Measurements from ENCODE around the gene ADSL.

ADSL gene

DNA sequence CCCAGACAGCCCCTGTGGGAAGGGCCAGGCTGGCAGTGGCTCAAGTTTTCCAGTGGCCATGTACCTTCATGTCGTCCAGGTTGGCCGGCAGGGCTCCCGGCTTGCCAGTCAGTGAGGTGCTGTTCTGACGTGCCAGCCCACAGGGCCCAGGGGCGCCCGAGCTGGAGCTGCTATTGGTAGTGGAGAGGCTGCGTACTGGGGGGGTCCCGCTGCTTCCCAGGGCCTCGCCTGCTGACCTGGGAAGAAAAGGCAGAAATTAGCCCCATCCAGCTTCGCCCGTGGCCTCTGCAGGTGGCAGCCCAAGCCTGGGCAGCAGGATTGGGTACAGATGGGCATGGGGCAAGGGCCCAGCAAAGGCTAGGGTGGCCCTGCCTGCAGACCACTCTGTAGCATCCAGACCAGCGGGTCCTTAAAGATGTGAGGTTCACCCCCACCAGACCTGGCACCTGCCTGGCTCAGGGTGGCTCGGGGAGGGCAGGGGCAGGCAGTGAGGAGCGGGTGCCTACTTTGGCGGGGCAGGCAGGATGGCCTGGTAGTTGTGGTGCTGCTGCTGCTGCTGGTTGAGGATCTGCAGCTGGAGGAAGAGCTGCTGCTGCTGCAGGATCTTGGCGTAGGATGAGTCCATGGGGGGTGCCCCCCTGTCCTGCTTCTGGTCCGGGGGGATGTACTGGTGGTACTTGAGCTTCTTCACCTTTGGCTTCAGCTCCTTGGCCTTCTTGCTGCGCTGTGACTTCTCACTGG lies 74.2 kb downstream of the ADSL start:
- peaks cover 55% of the 10 kb centered on the region for H3K36me3 ChIP-seq (replicated peaks; ENCODE audit: low read depth, low read length)
- no peaks in the 10 kb centered on the region for H3K9me3 ChIP-seq (ENCODE audit: insufficient read depth, low read length)
- H3K9ac ChIP-seq (ENCODE audit: low read length), result no peak overlapping the region
- no peak overlapping the region for H3K4me3 ChIP-seq (ENCODE audit: low read length)
- no peak overlapping the region for H3K27ac ChIP-seq (ENCODE audit: low read length)
- no peak overlapping the region for H2AFZ ChIP-seq (ENCODE audit: low read depth, low read length)
- peaks cover 3% of the 10 kb centered on the region; the same call in 1 of the 2 replicates for H4K20me1 ChIP-seq (ENCODE audit: insufficient read depth, low read length)
- TF ChIP-seq EZH2phosphoT487 (IDR thresholded peaks at IDR 0.05; ENCODE audit: low read depth), result no peak
- TF ChIP-seq, protein P1, sequence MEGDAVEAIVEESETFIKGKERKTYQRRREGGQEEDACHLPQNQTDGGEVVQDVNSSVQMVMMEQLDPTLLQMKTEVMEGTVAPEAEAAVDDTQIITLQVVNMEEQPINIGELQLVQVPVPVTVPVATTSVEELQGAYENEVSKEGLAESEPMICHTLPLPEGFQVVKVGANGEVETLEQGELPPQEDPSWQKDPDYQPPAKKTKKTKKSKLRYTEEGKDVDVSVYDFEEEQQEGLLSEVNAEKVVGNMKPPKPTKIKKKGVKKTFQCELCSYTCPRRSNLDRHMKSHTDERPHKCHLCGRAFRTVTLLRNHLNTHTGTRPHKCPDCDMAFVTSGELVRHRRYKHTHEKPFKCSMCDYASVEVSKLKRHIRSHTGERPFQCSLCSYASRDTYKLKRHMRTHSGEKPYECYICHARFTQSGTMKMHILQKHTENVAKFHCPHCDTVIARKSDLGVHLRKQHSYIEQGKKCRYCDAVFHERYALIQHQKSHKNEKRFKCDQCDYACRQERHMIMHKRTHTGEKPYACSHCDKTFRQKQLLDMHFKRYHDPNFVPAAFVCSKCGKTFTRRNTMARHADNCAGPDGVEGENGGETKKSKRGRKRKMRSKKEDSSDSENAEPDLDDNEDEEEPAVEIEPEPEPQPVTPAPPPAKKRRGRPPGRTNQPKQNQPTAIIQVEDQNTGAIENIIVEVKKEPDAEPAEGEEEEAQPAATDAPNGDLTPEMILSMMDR (IDR thresholded peaks at IDR 0.05; ENCODE audit: low read depth, low read length), result no peak
- no peaks in the 10 kb centered on the region for H3K79me2 ChIP-seq (ENCODE audit: low read length)
- H3K4me1 ChIP-seq (ENCODE audit: low read length), result peaks cover 8% of the 10 kb centered on the region
- no peaks in the 10 kb centered on the region for H3K27me3 ChIP-seq (ENCODE audit: low read depth, low read length)
- no peak overlapping the region for H3K4me2 ChIP-seq (ENCODE audit: low read length)

DNA sequence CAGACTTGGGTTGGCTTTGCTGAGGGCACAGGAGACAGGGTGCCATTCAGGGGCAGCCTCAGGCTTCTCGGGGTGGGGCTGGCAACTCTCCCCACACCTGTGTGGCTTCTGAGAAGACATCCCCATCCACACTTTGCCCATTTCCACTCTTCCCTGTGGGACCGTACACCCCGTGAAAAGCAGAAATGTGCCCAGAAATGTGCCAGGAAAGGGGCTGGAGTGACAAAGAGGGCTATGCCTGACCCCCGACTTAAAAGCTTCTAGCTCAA lies 74.7 kb downstream of the ADSL start:
- H3K4me1 ChIP-seq (ENCODE audit: low read length), result peaks cover 3% of the 10 kb centered on the region
- H3K27me3 ChIP-seq (ENCODE audit: low read depth, low read length), result no peaks in the 10 kb centered on the region
- H3K9me3 ChIP-seq (ENCODE audit: insufficient read depth, low read length), result no peaks in the 10 kb centered on the region
- H2AFZ ChIP-seq (ENCODE audit: low read depth, low read length), result no peak overlapping the region
- TF ChIP-seq, protein P1 (IDR thresholded peaks at IDR 0.05; ENCODE audit: low read depth, low read length), result no peak
- TF ChIP-seq EZH2phosphoT487 (IDR thresholded peaks at IDR 0.05; ENCODE audit: low read depth), result no peak
- no peak overlapping the region for H3K27ac ChIP-seq (ENCODE audit: low read length)
- no peak overlapping the region for H3K4me3 ChIP-seq (ENCODE audit: low read length)
- H3K36me3 ChIP-seq (replicated peaks; ENCODE audit: low read depth, low read length), result peaks cover 58% of the 10 kb centered on the region
- no peaks in the 10 kb centered on the region for H3K79me2 ChIP-seq (ENCODE audit: low read length)
- no peak overlapping the region for H3K9ac ChIP-seq (ENCODE audit: low read length)
- H4K20me1 ChIP-seq (ENCODE audit: insufficient read depth, low read length), result peaks cover 3% of the 10 kb centered on the region; the same call in 1 of the 2 replicates
- no peak overlapping the region for H3K4me2 ChIP-seq (ENCODE audit: low read length)

DNA sequence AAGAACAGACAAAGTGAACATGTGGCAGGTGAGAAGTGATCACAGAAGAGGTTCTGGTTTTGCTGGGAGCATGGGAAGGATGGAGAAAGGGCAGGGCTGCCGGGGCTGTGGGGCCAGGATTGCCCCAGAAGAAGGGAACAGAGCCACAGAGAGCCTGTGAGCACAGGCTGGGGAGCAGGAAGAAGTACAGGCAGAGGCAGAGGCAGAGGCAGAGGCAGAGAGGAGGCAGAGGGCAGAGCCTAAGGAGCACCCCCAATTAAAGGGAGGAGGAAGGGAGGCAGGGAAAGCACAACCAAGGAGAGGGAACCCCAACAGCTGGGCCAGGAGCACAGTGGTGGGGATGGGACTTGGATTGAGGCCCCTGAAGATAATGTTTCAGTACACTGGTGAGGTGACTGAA lies 75.6 kb downstream of the ADSL start:
- Histone ChIP-seq H3K4me2 (ENCODE audit: low read length) (no peak overlapping the region), H3K36me3 (replicated peaks; ENCODE audit: low read depth, low read length) (peaks cover 57% of the 10 kb centered on the region), H4K20me1 (ENCODE audit: insufficient read depth, low read length) (peaks cover 5% of the 10 kb centered on the region; the same call in 1 of the 2 replicates), H3K27me3 (ENCODE audit: low read depth, low read length) (no peaks in the 10 kb centered on the region), H3K4me1 (ENCODE audit: low read length) (no peaks in the 10 kb centered on the region), H3K9ac (ENCODE audit: low read length) (no peak overlapping the region), H2AFZ (ENCODE audit: low read depth, low read length) (no peak overlapping the region), H3K4me3 (ENCODE audit: low read length) (no peak overlapping the region), H3K9me3 (ENCODE audit: insufficient read depth, low read length) (no peaks in the 10 kb centered on the region), H3K79me2 (ENCODE audit: low read length) (no peaks in the 10 kb centered on the region), H3K27ac (ENCODE audit: low read length) (no peak overlapping the region)
- TF ChIP-seq EZH2phosphoT487 (IDR thresholded peaks at IDR 0.05; ENCODE audit: low read depth), result no peak
- TF ChIP-seq, protein P1 (IDR thresholded peaks at IDR 0.05; ENCODE audit: low read depth, low read length), result no peak

DNA sequence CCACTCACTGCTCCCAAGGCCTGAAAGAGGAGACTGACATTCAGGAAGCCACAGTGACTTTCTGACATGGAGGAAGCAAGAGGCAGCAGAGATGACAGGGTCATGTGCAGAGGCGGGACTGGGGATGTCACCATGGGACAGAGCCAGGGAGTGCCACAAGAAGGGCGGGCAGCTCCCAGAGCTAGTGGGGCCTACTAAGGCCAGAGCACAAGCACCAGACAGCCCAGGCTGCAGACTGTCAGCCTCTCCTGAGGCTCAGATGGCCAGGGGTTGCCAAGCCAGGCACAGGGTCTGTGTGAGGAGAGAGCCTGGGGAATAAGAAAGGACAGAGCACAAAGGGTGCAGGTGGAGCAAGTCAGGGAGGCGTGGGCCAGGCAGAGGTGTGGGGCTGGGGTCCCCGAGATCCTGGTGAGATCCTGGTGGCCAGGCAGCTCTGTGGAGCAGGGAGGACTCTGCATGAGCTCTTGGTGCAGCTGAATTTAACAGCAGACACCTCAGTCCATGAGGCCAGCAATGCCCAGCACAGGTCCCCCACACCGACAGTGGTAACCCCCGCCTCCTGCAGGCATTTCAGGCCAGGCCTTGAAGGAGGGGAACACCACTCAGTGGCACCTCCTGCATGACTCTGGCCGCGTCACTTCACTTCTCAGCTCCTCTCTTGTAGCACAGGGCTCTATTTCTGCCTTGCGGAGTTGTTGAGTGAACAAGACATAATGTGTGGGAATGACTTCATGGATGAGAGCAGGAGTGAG lies 76.4 kb downstream of the ADSL start:
- H3K36me3 ChIP-seq (replicated peaks; ENCODE audit: low read depth, low read length), result peaks cover 61% of the 10 kb centered on the region
- H3K9ac ChIP-seq (ENCODE audit: low read length), result no peak overlapping the region
- H3K27ac ChIP-seq (ENCODE audit: low read length), result no peak overlapping the region
- no peak overlapping the region for H3K4me2 ChIP-seq (ENCODE audit: low read length)
- H3K4me1 ChIP-seq (ENCODE audit: low read length), result no peaks in the 10 kb centered on the region
- no peak overlapping the region for H3K4me3 ChIP-seq (ENCODE audit: low read length)
- no peak for TF ChIP-seq EZH2phosphoT487 (IDR thresholded peaks at IDR 0.05; ENCODE audit: low read depth)
- TF ChIP-seq, protein P1 (IDR thresholded peaks at IDR 0.05; ENCODE audit: low read depth, low read length), result no peak
- peaks cover 5% of the 10 kb centered on the region; the same call in 1 of the 2 replicates for H4K20me1 ChIP-seq (ENCODE audit: insufficient read depth, low read length)
- no peaks in the 10 kb centered on the region for H3K27me3 ChIP-seq (ENCODE audit: low read depth, low read length)
- no peaks in the 10 kb centered on the region for H3K9me3 ChIP-seq (ENCODE audit: insufficient read depth, low read length)
- no peak overlapping the region for H2AFZ ChIP-seq (ENCODE audit: low read depth, low read length)
- H3K79me2 ChIP-seq (ENCODE audit: low read length), result no peaks in the 10 kb centered on the region
